ENCODE results near the gene MGARP. TPM values are rescaled to one million over a fixed set of nuclear protein-coding genes. Genes with fewer than 3 reads are reported as not detected.

The MGARP gene
- total and polyA plus RNA-seq, 9 of the 15 experiments (the other 6 are each of a cell fraction or from before 2014, with no cell fraction given) = 0.11 to 0.45 (median 0.23) TPM; not detected in 4

DNA sequence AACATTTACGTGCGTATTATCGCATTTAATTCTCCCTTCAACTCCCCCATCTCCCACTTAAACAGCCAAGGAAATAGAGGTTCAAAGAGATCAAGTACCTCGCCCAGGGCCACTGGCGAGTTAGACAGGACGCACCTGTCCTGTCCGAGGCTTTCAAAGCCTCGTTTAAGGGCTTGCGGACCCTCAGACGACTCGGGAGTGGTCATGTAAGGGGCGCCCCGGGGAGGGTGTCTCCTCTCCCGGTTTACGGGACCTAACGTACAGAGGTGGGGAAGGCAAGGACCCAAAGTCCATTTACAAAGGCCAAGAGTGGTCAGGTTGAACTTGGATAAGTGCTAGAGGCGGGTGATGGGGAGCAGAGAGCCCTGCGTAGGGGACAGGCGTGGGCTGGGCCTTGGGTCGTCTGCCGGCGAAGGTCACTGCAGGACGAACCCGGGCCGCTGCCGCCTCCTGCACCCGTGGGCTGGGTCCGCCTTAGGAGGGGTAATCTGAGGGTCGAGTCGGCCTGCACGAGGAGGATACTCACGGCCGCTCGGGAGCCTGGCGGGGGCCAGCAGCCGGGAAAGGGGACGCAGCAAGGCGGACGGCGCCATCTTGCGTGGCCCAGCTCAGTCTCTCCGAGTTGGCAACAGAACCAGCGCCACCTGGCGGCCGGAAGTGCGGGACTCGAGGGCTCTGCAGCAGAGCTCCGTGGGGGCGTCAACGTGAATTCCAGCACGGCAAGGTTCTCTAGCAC is 15.3 kb upstream of the MGARP start (continued):
- TF ChIP-seq TEAD1 (CRISPR knock-in tag; IDR thresholded peaks at IDR 0.05) (peak; percentile 41 to 79), RFX7 (CRISPR knock-in tag; IDR thresholded peaks at IDR 0.05) (peak; percentile 39; the same call in 1 of the 2 replicates), ZNF696 (CRISPR knock-in tag; conservative IDR thresholded peaks at IDR 0.05) (no peak), HDAC1 (IDR thresholded peaks at IDR 0.05) (peak in 1 of 2 experiments; percentile 66; a peak in 1 of 4 replicates), ZNF24 (IDR thresholded peaks at IDR 0.05) (peak; percentile 57; the same call in 1 of the 2 replicates), BCL6 (CRISPR knock-in tag; IDR thresholded peaks at IDR 0.05) (no peak), ZBED1 (IDR thresholded peaks at IDR 0.05) (peak; percentile 80; the same call in 1 of the 2 replicates), ILF3 (IDR thresholded peaks at IDR 0.05; ENCODE audit: borderline replicate concordance) (peak; percentile 90), E2F3 (CRISPR knock-in tag; IDR thresholded peaks at IDR 0.05) (no peak), EP300 (IDR thresholded peaks at IDR 0.05; ENCODE audit: low read length) (peak; percentile 51; the same call in 1 of the 2 replicates), EHMT2 (IDR thresholded peaks at IDR 0.05) (no peak), ZNF124 (CRISPR knock-in tag; IDR thresholded peaks at IDR 0.05) (no peak), ZNF311 (CRISPR knock-in tag; IDR thresholded peaks at IDR 0.05) (no peak), NFE2L1 (tag; IDR thresholded peaks at IDR 0.05; ENCODE audit: borderline replicate concordance, low read depth) (no peak), ZNF507 (tag; conservative IDR thresholded peaks at IDR 0.05) (no peak), TCF7 (IDR thresholded peaks at IDR 0.05; ENCODE audit: borderline replicate concordance) (peak; percentile 71; the same call in 1 of the 2 replicates), RBM14 (IDR thresholded peaks at IDR 0.05; ENCODE audit: borderline replicate concordance, insufficient read depth, low read depth, low read length) (no peak), HDAC8 (tag; IDR thresholded peaks at IDR 0.05) (0 out of 2 replicates have a peak, but pooled peaks have one; percentile 75)
- TF ChIP-seq, protein P1, sequence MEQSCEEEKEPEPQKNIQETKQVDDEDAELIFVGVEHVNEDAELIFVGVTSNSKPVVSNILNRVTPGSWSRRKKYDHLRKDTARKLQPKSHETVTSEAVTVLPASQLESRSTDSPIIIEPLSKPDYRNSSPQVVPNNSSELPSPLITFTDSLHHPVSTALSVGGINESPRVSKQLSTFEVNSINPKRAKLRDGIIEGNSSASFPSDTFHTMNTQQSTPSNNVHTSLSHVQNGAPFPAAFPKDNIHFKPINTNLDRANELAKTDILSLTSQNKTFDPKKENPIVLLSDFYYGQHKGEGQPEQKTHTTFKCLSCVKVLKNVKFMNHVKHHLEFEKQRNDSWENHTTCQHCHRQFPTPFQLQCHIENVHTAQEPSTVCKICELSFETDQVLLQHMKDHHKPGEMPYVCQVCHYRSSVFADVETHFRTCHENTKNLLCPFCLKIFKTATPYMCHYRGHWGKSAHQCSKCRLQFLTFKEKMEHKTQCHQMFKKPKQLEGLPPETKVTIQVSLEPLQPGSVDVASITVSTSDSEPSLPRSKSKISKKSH (CRISPR knock-in tag; IDR thresholded peaks at IDR 0.05) = no peak
- TF ChIP-seq, protein P2, sequence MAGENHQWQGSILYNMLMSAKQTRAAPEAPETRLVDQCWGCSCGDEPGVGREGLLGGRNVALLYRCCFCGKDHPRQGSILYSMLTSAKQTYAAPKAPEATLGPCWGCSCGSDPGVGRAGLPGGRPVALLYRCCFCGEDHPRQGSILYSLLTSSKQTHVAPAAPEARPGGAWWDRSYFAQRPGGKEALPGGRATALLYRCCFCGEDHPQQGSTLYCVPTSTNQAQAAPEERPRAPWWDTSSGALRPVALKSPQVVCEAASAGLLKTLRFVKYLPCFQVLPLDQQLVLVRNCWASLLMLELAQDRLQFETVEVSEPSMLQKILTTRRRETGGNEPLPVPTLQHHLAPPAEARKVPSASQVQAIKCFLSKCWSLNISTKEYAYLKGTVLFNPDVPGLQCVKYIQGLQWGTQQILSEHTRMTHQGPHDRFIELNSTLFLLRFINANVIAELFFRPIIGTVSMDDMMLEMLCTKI (IDR thresholded peaks at IDR 0.05; ENCODE audit: partially characterized antibody) = no peak
- TF ChIP-seq, protein P3, sequence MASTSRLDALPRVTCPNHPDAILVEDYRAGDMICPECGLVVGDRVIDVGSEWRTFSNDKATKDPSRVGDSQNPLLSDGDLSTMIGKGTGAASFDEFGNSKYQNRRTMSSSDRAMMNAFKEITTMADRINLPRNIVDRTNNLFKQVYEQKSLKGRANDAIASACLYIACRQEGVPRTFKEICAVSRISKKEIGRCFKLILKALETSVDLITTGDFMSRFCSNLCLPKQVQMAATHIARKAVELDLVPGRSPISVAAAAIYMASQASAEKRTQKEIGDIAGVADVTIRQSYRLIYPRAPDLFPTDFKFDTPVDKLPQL (IDR thresholded peaks at IDR 0.05; ENCODE audit: extremely low read depth, insufficient read length) = no peak
- TF ChIP-seq, protein P4, sequence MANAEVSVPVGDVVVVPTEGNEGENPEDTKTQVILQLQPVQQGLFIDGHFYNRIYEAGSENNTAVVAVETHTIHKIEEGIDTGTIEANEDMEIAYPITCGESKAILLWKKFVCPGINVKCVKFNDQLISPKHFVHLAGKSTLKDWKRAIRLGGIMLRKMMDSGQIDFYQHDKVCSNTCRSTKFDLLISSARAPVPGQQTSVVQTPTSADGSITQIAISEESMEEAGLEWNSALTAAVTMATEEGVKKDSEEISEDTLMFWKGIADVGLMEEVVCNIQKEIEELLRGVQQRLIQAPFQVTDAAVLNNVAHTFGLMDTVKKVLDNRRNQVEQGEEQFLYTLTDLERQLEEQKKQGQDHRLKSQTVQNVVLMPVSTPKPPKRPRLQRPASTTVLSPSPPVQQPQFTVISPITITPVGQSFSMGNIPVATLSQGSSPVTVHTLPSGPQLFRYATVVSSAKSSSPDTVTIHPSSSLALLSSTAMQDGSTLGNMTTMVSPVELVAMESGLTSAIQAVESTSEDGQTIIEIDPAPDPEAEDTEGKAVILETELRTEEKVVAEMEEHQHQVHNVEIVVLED (CRISPR knock-in tag; IDR thresholded peaks at IDR 0.05) = no peak
- TF ChIP-seq, protein P5, sequence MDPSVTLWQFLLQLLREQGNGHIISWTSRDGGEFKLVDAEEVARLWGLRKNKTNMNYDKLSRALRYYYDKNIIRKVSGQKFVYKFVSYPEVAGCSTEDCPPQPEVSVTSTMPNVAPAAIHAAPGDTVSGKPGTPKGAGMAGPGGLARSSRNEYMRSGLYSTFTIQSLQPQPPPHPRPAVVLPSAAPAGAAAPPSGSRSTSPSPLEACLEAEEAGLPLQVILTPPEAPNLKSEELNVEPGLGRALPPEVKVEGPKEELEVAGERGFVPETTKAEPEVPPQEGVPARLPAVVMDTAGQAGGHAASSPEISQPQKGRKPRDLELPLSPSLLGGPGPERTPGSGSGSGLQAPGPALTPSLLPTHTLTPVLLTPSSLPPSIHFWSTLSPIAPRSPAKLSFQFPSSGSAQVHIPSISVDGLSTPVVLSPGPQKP (CRISPR knock-in tag; IDR thresholded peaks at IDR 0.05) = no peak

Measured in K562 (cell line).